ENCODE data around the gene SHB.

- TF ChIP-seq CTCF (IDR thresholded peaks at IDR 0.05) (no peak), POLR2A (IDR thresholded peaks at IDR 0.05) (no peak)
Measured at GRCh38 chr9:37914154-37914551, 154.9 kb downstream of the SHB start.

Data from body of pancreas (tissue), 4 donors.